Sciatic nerve (tissue), 2 donors: ENCODE measurements around the gene NRCAM. TPM values are rescaled to one million over a fixed set of nuclear protein-coding genes. Genes with fewer than 3 reads are reported as not detected.

Source experiments
- ATAC-seq: fragments of 200-7000 bp; cut with Tn5 transposase; one replicate; pipeline ENCODE4 v1.9.1; 2020; ENCODE audit warnings: mild to moderate bottlenecking, moderate library complexity
- DNase-seq: peaks from one replicate; pipeline ENCODE4 v3.0.0-alpha.2; 2020; ENCODE audit warnings: low spot score
- intact Hi-C: fragments of 100-400 bp; cut with DNase I; formaldehyde crosslinking; loops from one replicate; pipeline ENCODE4 v1.14.2; 2022
- total RNA-seq: library from RNA; stranded (reverse); fragmentation: NEBNext Ultra II Directional; extraction: Animal tissue kit (Norgen Biotek cat#: 25700); gene quantifications from one replicate; pipeline ENCODE4 v1.2.1, GENCODE V29; 2021
- donor health status: DM: no; HTN: no; CAD: no.
- donor health status: DM: no; HTN: no; CAD: no.

The NRCAM gene
- total RNA-seq, 1 donor from 2014 or later = 17.4 TPM

- no peak for ATAC-seq
- intact Hi-C loops = no loop called here
These were observed 210.6 kb downstream of the NRCAM start for GRCh38 chr7:108245523-108246226.

DNA sequence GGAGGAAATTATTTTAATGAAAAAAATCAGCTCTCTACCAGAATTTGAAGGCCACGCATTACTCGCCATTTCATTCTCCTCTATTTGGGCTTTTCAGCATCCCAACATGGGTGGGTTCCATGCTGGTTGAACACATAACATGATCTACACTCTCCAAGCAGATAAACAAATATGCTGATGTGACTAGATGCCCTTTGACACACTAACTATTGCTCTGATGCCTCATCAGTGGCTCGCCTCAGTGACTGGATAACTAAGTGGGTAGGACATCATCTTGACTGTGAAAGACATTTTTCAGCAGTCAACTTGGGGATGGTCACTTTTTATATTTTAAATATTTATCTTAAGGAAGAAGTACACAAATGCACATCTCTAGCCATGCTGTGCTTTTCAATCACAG, 212.1 kb downstream of the NRCAM start:
- no peak for ATAC-seq
- intact Hi-C loops = no loop called here
- no peak for DNase-seq

More at GRCh38 chr7:108245523-108246226, 210.6 kb downstream of the NRCAM start:
- no peak for DNase-seq

GRCh38 chr7:108239501-108240225, 216.6 kb downstream of the NRCAM start:
- ATAC-seq (no peak), DNase-seq (no peak)
- intact Hi-C loops = no loop called here

DNA sequence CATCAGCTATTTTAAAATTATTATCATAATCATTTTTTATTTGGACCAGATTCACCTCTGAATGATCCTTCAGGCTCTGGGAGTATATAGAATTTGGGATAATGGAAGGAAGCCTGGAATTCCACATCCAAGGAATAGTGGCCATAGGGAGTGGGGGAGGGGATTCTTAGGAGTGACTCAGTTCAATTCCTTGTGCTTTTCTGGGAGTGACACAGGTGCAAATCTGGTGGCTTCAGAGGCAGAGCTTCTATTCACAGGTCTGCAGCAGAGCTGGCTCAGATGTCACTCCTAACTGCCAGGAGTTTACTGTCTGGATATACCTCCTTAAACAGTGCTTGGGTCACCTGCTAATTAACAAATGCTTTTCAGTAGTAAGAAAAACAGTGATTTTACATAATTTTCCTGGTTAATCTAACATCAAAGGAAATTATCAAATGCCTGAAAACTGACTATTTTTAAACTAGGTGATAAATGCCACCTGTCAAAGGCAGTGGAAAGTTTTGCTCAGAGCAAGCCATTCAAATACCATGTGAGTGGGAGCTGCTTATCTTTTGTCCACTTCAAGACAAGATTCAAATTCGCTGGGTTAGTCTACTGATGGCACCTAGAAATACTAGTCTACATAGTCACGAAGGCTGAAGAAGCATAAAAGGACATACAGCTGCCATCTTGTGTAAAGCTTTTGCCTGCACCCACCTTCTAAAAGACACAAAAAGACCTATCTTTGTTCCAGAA, 219.4 kb downstream of the NRCAM start:
- ATAC-seq (no peak), DNase-seq (no peak)
- intact Hi-C loops = no loop called here

GRCh38 chr7:108235451-108236061, 220.7 kb downstream of the NRCAM start:
- intact Hi-C loops = no loop called here
- ATAC-seq = no peak

DNA sequence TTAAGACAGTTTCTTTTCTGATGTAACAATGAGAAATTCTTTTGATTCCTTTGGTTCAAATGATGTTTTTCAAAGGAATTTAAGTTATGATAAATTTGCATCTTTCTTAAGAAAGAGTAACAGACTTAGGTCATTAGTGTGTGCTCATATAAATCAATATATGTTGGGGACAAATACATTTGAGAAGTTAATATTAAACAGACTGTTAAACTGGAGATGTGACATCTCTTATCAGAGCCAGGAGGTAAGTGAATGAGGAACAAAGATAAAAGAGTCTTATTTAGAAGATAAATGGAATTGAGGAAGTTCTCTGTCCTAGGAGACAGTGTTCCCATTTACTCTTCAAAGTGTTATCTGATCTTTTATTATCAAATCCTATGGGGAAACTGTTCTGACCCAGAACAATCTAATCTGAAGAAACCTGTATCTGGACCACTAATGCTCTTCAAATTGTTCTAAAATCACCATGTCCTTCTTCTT, 221.2 kb downstream of the NRCAM start:
- no peak for ATAC-seq

More at GRCh38 chr7:108235451-108236061, 220.7 kb downstream of the NRCAM start:
- no peak for DNase-seq

DNA sequence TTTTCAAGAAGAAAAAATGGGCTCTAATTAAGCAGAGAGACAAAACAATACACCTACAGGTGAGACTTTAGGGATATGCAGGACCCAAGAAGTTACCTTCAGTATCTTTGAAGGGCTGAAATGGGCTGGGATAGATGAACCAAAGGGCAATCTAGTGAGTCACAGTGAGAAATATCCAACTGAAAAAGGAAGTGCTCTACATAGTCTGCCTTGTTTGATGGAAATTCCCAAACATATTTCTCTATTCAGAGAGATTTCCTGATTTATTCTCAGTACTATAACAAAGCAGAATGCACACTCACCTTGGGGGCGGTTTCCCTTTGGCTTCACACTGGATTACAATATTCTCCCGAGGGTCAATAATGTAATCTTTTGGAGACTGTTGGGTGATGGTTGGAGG, 222.0 kb downstream of the NRCAM start:
- ATAC-seq = no peak
- intact Hi-C loops = no loop called here
- DNase-seq = no peak

More for the DNA sequence above, 221.2 kb downstream of the NRCAM start:
- no peak for DNase-seq
- intact Hi-C loops = no loop called here

GRCh38 chr7:108232076-108232475, 224.2 kb downstream of the NRCAM start:
- intact Hi-C loops = no loop called here
- no peak for DNase-seq
- no peak for ATAC-seq

GRCh38 chr7:108231221-108231620, 225.0 kb downstream of the NRCAM start:
- DNase-seq (no peak), ATAC-seq (no peak)
- intact Hi-C loops = no loop called here

DNA sequence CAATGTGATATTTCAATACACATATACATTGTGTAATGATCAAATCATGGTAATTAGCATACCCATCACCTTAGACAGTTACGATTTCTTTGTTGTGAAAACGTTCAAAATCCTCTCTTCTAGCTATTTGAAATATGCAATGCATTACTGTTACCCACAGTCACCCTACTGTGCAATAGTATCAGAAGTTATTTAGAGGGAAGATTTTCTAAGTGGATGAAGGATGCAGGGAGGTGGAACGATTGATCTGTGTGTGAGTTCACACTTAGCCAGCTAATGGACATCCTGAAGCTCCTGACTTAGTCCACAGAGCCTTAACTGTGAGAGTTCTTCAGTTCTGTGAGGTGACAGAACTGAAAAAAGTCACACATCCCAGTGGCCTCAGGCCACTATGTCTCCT, 228.9 kb downstream of the NRCAM start:
- no peak for ATAC-seq
- no peak for DNase-seq
- intact Hi-C loops = no loop called here

GRCh38 chr7:108226816-108227299, 229.4 kb downstream of the NRCAM start:
- intact Hi-C loops = no loop called here
- no peak for DNase-seq
- no peak for ATAC-seq

DNA sequence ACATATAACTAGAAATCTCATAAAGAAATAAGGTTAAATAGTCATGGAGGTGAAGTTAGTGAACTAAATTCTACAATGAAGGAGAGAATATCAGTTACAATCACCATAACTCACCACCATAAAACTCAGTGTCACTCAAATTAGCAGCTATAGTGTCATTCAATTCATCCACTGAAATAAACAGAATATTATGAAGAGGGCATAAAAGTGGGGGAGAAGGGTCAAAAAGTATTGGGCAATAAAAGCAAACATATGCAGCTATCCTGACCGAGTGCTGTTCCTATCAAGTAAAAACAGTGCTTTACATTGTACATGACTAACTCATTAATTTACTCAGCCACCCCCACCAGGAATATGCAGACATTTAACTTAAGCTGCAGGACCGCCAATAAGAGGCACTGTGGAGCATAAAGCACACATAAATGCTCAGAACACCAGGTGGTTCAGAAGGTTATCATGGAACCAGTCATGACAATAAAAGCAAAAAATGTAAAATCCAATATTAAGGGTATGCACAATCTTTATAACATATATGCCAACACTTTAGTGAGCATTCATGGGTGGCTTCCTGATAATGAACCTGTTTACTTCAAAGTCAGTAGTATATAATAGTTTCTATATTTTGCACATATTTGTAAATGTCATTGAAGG, 230.6 kb downstream of the NRCAM start:
- intact Hi-C loops = no loop called here
- DNase-seq (no peak), ATAC-seq (no peak)

- DNase-seq = no peak
These were observed 231.8 kb downstream of the NRCAM start for GRCh38 chr7:108224387-108224786.

DNA sequence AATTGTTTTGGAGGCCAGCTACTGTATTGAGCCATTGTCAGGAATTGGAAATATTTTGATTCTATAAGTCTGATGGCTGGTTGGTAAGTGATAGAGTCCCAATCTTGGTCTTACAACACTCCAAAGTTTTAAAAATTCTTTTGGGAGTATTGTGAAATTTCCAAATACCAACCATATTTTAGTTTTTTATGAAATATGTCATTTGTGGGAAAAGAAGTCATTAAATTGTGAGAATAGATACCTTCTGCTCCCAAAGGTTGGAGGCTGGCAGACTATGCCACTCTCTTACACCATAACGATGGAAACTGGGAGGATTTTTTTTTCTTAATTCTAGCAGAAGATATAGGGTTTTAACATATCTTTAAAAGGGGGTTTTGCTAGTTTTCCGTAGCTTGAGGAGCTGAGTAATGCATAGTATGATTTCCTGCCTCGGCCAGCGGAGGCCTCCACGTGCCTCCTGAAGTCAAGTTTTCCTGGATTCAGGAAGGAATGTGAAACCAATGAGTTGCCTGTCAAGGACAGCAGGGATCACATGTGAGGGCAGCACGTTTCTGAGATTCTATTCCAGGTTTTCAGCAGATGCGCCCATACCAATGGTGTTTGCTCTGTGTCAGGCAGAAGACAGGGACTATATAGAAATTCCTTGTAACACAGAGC, 233.9 kb downstream of the NRCAM start:
- no peak for DNase-seq
- ATAC-seq = no peak
- intact Hi-C loops = no loop called here

More at GRCh38 chr7:108224387-108224786, 231.8 kb downstream of the NRCAM start:
- intact Hi-C loops = no loop called here
- ATAC-seq = no peak

DNA sequence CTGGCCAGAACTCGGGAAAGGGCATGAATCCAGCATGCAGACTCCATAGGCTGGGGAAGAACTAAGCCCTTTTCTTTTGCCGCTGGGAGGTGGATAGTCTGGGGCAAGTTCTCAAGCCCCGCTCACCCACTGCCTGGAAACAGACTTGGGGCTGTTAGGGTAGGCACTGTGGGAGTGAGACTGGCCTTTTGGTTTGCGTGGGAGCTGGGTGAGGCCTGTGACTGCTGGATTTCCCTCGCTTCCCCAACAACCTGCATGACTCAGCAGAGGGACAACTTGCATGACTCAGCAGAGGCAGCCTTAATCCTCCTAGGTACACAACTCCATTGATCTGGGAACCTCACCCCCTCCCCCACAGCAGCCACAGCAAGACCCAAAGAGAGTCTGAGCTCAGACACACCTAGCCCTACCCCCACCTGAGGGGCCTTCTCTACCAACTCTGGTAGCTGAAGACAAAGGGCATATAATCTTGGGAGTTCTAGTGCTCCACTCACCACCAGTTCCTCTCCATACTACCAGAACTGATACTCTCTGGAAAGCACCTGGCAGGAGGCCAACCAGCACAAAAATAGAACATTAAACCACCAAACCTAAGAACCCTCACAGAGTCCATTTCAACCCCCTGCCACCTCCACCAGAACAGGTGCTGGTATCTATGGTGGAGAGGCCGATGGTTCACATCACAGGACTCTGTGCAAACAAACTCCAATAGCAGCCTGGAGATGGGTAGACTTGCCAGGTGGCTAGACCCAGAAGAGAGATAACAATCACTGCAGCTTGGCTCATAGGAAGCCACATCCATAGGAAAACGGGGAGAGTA, 244.6 kb downstream of the NRCAM start:
- intact Hi-C loops = no loop called here
- no peak for DNase-seq
- ATAC-seq = no peak

DNA sequence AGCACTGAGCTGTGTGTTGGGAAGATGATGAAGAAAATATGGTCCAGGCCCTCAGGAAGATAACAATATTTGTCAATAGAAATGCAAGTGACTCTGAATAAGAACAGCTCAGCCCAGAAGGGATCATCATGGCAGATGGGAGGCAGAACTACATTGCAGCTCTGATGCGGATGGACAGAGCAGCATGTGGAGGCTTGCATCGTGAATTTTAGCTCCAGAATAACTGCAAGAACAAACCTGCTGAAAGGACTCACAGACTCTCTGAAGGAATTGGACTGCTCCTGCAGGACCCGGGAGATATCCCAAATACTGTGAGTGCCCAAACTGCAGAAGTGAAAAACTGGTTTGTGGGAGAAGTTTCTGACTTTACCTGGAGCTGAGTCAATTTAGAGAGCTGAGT, 245.4 kb downstream of the NRCAM start:
- no peak for DNase-seq
- intact Hi-C loops = no loop called here
- no peak for ATAC-seq

- intact Hi-C loops = no loop called here
- ATAC-seq (no peak), DNase-seq (no peak)
These were observed 250.9 kb downstream of the NRCAM start for GRCh38 chr7:108205311-108205710.
